ENCODE data around the gene POLK.
"Not testable (repeated sequence)": the region's sequence is repeated elsewhere in the genome, so short reads cannot be mapped to it uniquely, and the experiment has no call there.

The POLK gene

GRCh38 chr5:75610201-75610600 lies 98.5 kb downstream of the POLK start:
- Histone ChIP-seq H3K27me3 (ENCODE audit: insufficient read depth, low read length, poor library complexity, severe bottlenecking) (no peaks in the 10 kb centered on the region), H3K4me2 (ENCODE audit: low read depth, low read length, poor library complexity, severe bottlenecking) (no peak overlapping the region), H3F3A (ENCODE audit: low read depth) (no peaks in the 10 kb centered on the region), H3K4me1 (ENCODE audit: insufficient read depth, low read length, poor library complexity, severe bottlenecking) (peaks cover 1% of the 10 kb centered on the region), H3K36me3 (ENCODE audit: insufficient read depth, low read length) (no peaks in the 10 kb centered on the region), H2AFZ (ENCODE audit: low read length) (no peak overlapping the region), H3K79me2 (ENCODE audit: insufficient read depth, low read length) (no peaks in the 10 kb centered on the region), H4K20me1 (ENCODE audit: insufficient read depth, low read length, poor library complexity, severe bottlenecking) (no peaks in the 10 kb centered on the region), H3K4me3 (ENCODE audit: low read length, poor library complexity, severe bottlenecking) (no peak overlapping the region), H3K9me3 (ENCODE audit: insufficient read depth, low read depth, low read length) (no peaks in the 10 kb centered on the region), H3K9ac (ENCODE audit: low read depth, low read length, poor library complexity, severe bottlenecking) (no peak overlapping the region), H3K9me2 (replicated peaks; ENCODE audit: low read depth, low read length) (no peaks in the 10 kb centered on the region)
- TF ChIP-seq CTCF (conservative IDR thresholded peaks at IDR 0.05; ENCODE audit: low read length) (no peak), EZH2phosphoT487 (IDR thresholded peaks at IDR 0.05; ENCODE audit: borderline replicate concordance) (no peak)

DNA sequence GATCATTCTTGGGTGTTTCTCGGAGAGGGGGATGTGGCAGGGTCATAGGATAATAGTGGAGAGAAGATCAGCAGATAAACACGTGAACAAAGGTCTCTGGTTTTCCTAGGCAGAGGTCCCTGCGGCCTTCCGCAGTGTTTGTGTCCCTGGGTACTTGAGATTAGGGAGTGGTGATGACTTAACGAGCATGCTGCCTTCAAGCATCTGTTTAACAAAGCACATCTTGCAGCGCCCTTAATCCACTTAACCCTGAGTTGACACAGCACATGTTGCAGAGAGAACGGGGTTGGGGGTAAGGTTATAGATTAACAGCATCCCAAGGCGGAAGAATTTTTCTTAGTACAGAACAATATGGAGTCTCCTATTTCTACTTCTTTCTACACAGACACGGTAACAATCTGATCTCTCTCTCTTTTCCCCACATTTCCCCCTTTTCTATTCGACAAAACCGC lies 99.2 kb downstream of the POLK start:
- H3K4me2 ChIP-seq (ENCODE audit: low read depth, low read length, poor library complexity, severe bottlenecking); H4K20me1 ChIP-seq (ENCODE audit: insufficient read depth, low read length, poor library complexity, severe bottlenecking); H3K9me3 ChIP-seq (ENCODE audit: insufficient read depth, low read depth, low read length); H3K4me1 ChIP-seq (ENCODE audit: insufficient read depth, low read length, poor library complexity, severe bottlenecking); H3K36me3 ChIP-seq (ENCODE audit: insufficient read depth, low read length); H3K9me2 ChIP-seq (replicated peaks; ENCODE audit: low read depth, low read length); H3F3A ChIP-seq (ENCODE audit: low read depth); H3K79me2 ChIP-seq (ENCODE audit: insufficient read depth, low read length); H3K9ac ChIP-seq (ENCODE audit: low read depth, low read length, poor library complexity, severe bottlenecking); H3K4me3 ChIP-seq (ENCODE audit: low read length, poor library complexity, severe bottlenecking); H2AFZ ChIP-seq (ENCODE audit: low read length); H3K27me3 ChIP-seq (ENCODE audit: insufficient read depth, low read length, poor library complexity, severe bottlenecking): not testable (repeated sequence)

DNA sequence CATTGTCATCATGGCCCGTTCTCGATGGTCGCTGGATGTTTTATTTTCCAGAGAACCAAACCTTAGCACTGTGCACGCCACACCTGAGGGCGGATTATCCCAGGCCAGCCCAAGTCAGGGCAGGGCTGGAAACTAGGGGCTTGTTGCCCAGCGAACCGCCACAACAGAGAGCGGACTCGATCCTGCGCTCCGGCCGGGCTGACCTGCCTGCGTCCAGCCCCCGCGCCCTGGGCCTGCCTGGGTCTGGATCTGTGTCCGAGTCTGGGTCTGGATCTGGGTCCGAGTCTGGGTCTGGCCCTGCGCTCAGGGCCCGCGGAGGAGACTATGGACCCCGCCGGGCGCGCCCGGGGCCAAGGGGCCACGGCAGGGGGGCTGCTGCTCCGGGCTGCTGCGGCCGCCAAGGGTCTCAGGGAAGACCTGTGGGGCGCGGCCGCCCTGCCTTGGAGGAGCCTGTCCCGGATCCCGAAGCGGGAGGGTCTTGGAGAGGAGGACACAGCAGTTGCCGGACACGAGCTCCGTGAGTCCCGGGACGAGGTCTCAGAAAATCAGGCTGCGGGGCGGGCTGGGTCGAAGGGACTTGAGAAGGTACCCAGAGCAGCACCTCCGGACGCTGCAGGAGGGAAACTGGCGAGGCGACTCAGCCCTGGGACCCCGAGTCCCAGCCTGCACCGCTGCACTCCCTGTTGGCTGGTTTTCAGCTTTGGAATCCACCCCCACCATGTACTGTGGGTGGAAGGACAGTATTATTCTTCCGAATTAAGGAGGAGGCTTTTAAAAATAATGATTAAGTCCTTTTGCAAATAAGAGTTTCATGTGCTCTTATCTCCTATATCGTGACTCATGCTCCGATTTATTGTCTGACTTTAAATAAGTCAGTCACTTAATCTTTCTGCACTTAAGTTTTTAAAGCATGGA lies 99.9 kb downstream of the POLK start, which contains the start of gene ANKDD1B:
ANKDD1B (plus strand) TSS at position 143 of the 915 bp plus-strand sequence; CDS start at position 325, 182 bp downstream.
- Histone ChIP-seq H4K20me1 (ENCODE audit: insufficient read depth, low read length, poor library complexity, severe bottlenecking) (no peaks in the 10 kb centered on the region), H3K9me3 (ENCODE audit: insufficient read depth, low read depth, low read length) (no peaks in the 10 kb centered on the region), H3K4me1 (ENCODE audit: insufficient read depth, low read length, poor library complexity, severe bottlenecking) (no peaks in the 10 kb centered on the region), H3K4me3 (ENCODE audit: low read length, poor library complexity, severe bottlenecking) (no peak within 1 kb of the TSS), H3K9me2 (replicated peaks; ENCODE audit: low read depth, low read length) (no peaks in the 10 kb centered on the region), H2AFZ (ENCODE audit: low read length) (no peak within 1 kb of the TSS), H3K4me2 (ENCODE audit: low read depth, low read length, poor library complexity, severe bottlenecking) (no peak within 1 kb of the TSS), H3K9ac (ENCODE audit: low read depth, low read length, poor library complexity, severe bottlenecking) (no peak within 1 kb of the TSS), H3K36me3 (ENCODE audit: insufficient read depth, low read length) (no peaks in the 10 kb centered on the region), H3K27me3 (ENCODE audit: insufficient read depth, low read length, poor library complexity, severe bottlenecking) (no peaks in the 10 kb centered on the region), H3K79me2 (ENCODE audit: insufficient read depth, low read length) (no peaks in the 10 kb centered on the region), H3F3A (ENCODE audit: low read depth) (no peaks in the 10 kb centered on the region)
- TF ChIP-seq CTCF (conservative IDR thresholded peaks at IDR 0.05; ENCODE audit: low read length) (no peak), EZH2phosphoT487 (IDR thresholded peaks at IDR 0.05; ENCODE audit: borderline replicate concordance) (no peak)

- H3F3A ChIP-seq (ENCODE audit: low read depth) = no peaks in the 10 kb centered on the region
- H4K20me1 ChIP-seq (ENCODE audit: insufficient read depth, low read length, poor library complexity, severe bottlenecking) = no peaks in the 10 kb centered on the region
- H3K79me2 ChIP-seq (ENCODE audit: insufficient read depth, low read length) = no peaks in the 10 kb centered on the region
- H3K9me3 ChIP-seq (ENCODE audit: insufficient read depth, low read depth, low read length) = no peaks in the 10 kb centered on the region
- H3K36me3 ChIP-seq (ENCODE audit: insufficient read depth, low read length) = no peaks in the 10 kb centered on the region
- H3K4me1 ChIP-seq (ENCODE audit: insufficient read depth, low read length, poor library complexity, severe bottlenecking) = no peaks in the 10 kb centered on the region
- no peak overlapping the region for H3K9ac ChIP-seq (ENCODE audit: low read depth, low read length, poor library complexity, severe bottlenecking)
- no peak overlapping the region for H2AFZ ChIP-seq (ENCODE audit: low read length)
- TF ChIP-seq EZH2phosphoT487 (IDR thresholded peaks at IDR 0.05; ENCODE audit: borderline replicate concordance) (no peak), CTCF (conservative IDR thresholded peaks at IDR 0.05; ENCODE audit: low read length) (no peak)
- H3K27me3 ChIP-seq (ENCODE audit: insufficient read depth, low read length, poor library complexity, severe bottlenecking) = no peaks in the 10 kb centered on the region
- no peak overlapping the region for H3K4me3 ChIP-seq (ENCODE audit: low read length, poor library complexity, severe bottlenecking)
- no peak overlapping the region for H3K4me2 ChIP-seq (ENCODE audit: low read depth, low read length, poor library complexity, severe bottlenecking)
- no peaks in the 10 kb centered on the region for H3K9me2 ChIP-seq (replicated peaks; ENCODE audit: low read depth, low read length)
Observed at GRCh38 chr5:75612226-75612569, 100.5 kb downstream of the POLK start.
